Caco-2 (cell line): ENCODE measurements around the gene ZKSCAN7. TPM values are rescaled to one million over a fixed set of nuclear protein-coding genes. Genes with fewer than 3 reads are reported as not detected.

Experiments used
- BruUV-seq: library from RNA; stranded (reverse); fragments of 400-500 nt; replicated peaks from 2 replicates; lab custom pipeline; 2021; lab: Mats Ljungman, UMichigan
- CTCF ChIA-PET: fragments of 300-600 bp; sonication (Branson Sonifier 250); formaldehyde crosslinking; loops from one replicate; lab custom pipeline; 2022; ENCODE audit warnings: antibody characterized with exemption; lab: Charles Lee
- POLR2A ChIA-PET: fragments of 300-600 bp; sonication (Branson Sonifier 250); formaldehyde crosslinking; loops from one replicate; lab custom pipeline; 2022; ENCODE audit warnings: antibody characterized with exemption; lab: Charles Lee
- DNase-seq, 2 experiments: peaks; one replicate each; pipeline versions ENCODE4 v3.0.0 to v3.0.0-alpha.2; 2020 to 2022
- H3K27me3 ChIP-seq: replicated peaks from 2 replicates; pipeline ENCODE4 v1.6.0; 2011; ENCODE audit warnings: low read length; ENCODE audit not compliant: control insufficient read depth, insufficient read depth
- H3K36me3 ChIP-seq: 2 replicates; pipeline ENCODE4 v1.5.1; 2011; ENCODE audit warnings: low read length; ENCODE audit not compliant: control insufficient read depth, insufficient read depth
- H3K4me1 ChIP-seq: fragments of 250-450 bp; sonication (Bioruptor Pico); 2 replicates; pipeline ENCODE4 v1.5.1; 2020; ENCODE audit warnings: mild to moderate bottlenecking
- H3K4me3 ChIP-seq: 2 replicates; pipeline ENCODE4 v1.5.1; 2011; ENCODE audit warnings: low read depth, mild to moderate bottlenecking, control low read depth, low read length
- H3K9me3 ChIP-seq: fragments of 250-450 bp; sonication (Bioruptor Pico); 2 replicates; pipeline ENCODE4 v1.5.1; 2020; ENCODE audit warnings: mild to moderate bottlenecking, moderate library complexity
- H3K27ac Mint-ChIP-seq: one replicate; pipeline ENCODE4 v1.8.0; 2022; ENCODE audit warnings: mixed read lengths; ENCODE audit not compliant: unreplicated experiment
- H3K27me3 Mint-ChIP-seq: one replicate; pipeline ENCODE4 v1.8.0; 2022; ENCODE audit warnings: mixed read lengths; ENCODE audit not compliant: insufficient read depth, unreplicated experiment
- H3K36me3 Mint-ChIP-seq: one replicate; pipeline ENCODE4 v1.8.0; 2022; ENCODE audit warnings: mild to moderate bottlenecking, mixed read lengths; ENCODE audit not compliant: insufficient read depth, unreplicated experiment
- H3K4me1 Mint-ChIP-seq: one replicate; pipeline ENCODE4 v1.8.0; 2022; ENCODE audit warnings: low read depth, mixed read lengths; ENCODE audit not compliant: unreplicated experiment
- H3K4me3 Mint-ChIP-seq: one replicate; pipeline ENCODE4 v1.8.0; 2022; ENCODE audit warnings: mild to moderate bottlenecking, moderate library complexity, mixed read lengths; ENCODE audit not compliant: unreplicated experiment
- H3K9me3 Mint-ChIP-seq: one replicate; pipeline ENCODE4 v1.8.0; 2022; ENCODE audit warnings: mixed read lengths; ENCODE audit not compliant: unreplicated experiment
- CTCF ChIP-seq, 2 experiments: fragments of 200-600 bp in 1 of 2; IDR thresholded peaks; 1 replicate in 1 of 2; 2 replicates in 1 of 2; pipeline versions ENCODE4 v1.5.1 to v1.8.0; 2011 to 2022; ENCODE audit warnings: antibody characterized with exemption in 1 of 2, control low read depth in 1 of 2, inconsistent platforms in 1 of 2, low read depth in 1 of 2, low read length in 1 of 2, mild to moderate bottlenecking in 1 of 2, moderate library complexity in 1 of 2; ENCODE audit not compliant: insufficient read depth in 1 of 2, severe bottlenecking in 1 of 2, unreplicated experiment in 1 of 2
- intact Hi-C: fragments of 100-400 bp; cut with micrococcal nuclease; formaldehyde crosslinking; loops from one replicate; pipeline ENCODE4 v1.10.0; 2022; ENCODE audit not compliant: unreplicated experiment
- total RNA-seq: library from RNA; stranded (reverse); gene quantifications from 2 replicates; pipeline ENCODE4 v1.2.3, GENCODE V29; 2022

Gene ZKSCAN7
- total RNA-seq, 1 experiment from 2014 or later, result not detected

GRCh38 chr3:44561076-44561475 lies 6.1 kb downstream of the ZKSCAN7 start:
- Mint-ChIP-seq H3K4me3 (no peak overlapping the region), H3K9me3 (peaks cover 7% of the 10 kb centered on the region), H3K36me3 (no peaks in the 10 kb centered on the region), H3K27me3 (no peaks in the 10 kb centered on the region), H3K4me1 (no peaks in the 10 kb centered on the region), H3K27ac (no peak overlapping the region)
- CTCF ChIA-PET, result no interaction called here
- POLR2A ChIA-PET, result no interaction called here
- Histone ChIP-seq H3K4me3 (no peak overlapping the region), H3K4me1 (no peaks in the 10 kb centered on the region), H3K36me3 (no peaks in the 10 kb centered on the region), H3K9me3 (peaks cover 10% of the 10 kb centered on the region), H3K27me3 (no peaks in the 10 kb centered on the region)
- intact Hi-C loops, result no loop called here
- no peak for DNase-seq
- no peak for TF ChIP-seq CTCF (IDR thresholded peaks at IDR 0.05; ENCODE audit: insufficient read depth in 1 of 2, low read depth in 1 of 2, low read length in 1 of 2, severe bottlenecking in 1 of 2, unreplicated experiment in 1 of 2)
- no TSS peak for BruUV-seq

- no peak overlapping the region for H3K27ac Mint-ChIP-seq
- H3K4me1 ChIP-seq, result no peaks in the 10 kb centered on the region
- ChIA-PET CTCF (no interaction called here), POLR2A (no interaction called here)
- no peak overlapping the region for H3K4me3 Mint-ChIP-seq
- H3K27me3 ChIP-seq, result no peaks in the 10 kb centered on the region
- TF ChIP-seq CTCF (IDR thresholded peaks at IDR 0.05; ENCODE audit: insufficient read depth in 1 of 2, low read depth in 1 of 2, low read length in 1 of 2, severe bottlenecking in 1 of 2, unreplicated experiment in 1 of 2), result no peak
- no peaks in the 10 kb centered on the region for H3K4me1 Mint-ChIP-seq
- no peak overlapping the region for H3K4me3 ChIP-seq
- H3K9me3 Mint-ChIP-seq, result peaks cover 7% of the 10 kb centered on the region
- no peaks in the 10 kb centered on the region for H3K36me3 ChIP-seq
- DNase-seq, result no peak
- intact Hi-C loops, result no loop called here
- H3K27me3 Mint-ChIP-seq, result no peaks in the 10 kb centered on the region
- peaks cover 10% of the 10 kb centered on the region for H3K9me3 ChIP-seq
- no TSS peak for BruUV-seq
- H3K36me3 Mint-ChIP-seq, result no peaks in the 10 kb centered on the region
These were observed 7.2 kb downstream of the ZKSCAN7 start for GRCh38 chr3:44562147-44562546.

DNA sequence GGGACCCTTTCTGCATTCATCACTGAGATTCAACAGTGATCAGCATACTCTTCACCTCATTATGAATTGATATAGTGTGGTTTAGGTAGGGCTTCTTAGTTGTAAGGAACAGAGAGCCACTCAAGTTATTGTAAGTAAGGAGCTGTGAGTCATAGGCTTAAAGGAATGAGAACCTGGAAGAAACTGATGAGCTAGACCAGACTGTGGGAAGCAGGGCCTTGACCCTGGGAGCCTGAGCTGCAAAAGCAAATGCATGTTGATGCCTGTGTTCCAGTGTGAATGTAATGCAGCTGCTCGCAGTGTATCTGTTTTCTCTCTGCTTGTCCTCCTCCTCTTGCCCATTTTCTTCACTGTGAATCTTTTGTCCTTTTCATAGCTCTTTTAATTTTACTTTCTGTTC lies 13.6 kb downstream of the ZKSCAN7 start:
- Histone ChIP-seq H3K4me1 (no peaks in the 10 kb centered on the region), H3K36me3 (no peaks in the 10 kb centered on the region), H3K4me3 (no peak overlapping the region), H3K9me3 (no peaks in the 10 kb centered on the region), H3K27me3 (no peaks in the 10 kb centered on the region)
- no peak overlapping the region for H3K27ac Mint-ChIP-seq
- H3K4me3 Mint-ChIP-seq, result no peak overlapping the region
- peaks cover 40% of the 10 kb centered on the region for H3K9me3 Mint-ChIP-seq
- H3K4me1 Mint-ChIP-seq, result no peaks in the 10 kb centered on the region
- peaks cover 2% of the 10 kb centered on the region for H3K27me3 Mint-ChIP-seq
- ChIA-PET CTCF (no interaction called here), POLR2A (no interaction called here)
- intact Hi-C loops, result no loop called here
- no peak for TF ChIP-seq CTCF (IDR thresholded peaks at IDR 0.05; ENCODE audit: insufficient read depth in 1 of 2, low read depth in 1 of 2, low read length in 1 of 2, severe bottlenecking in 1 of 2, unreplicated experiment in 1 of 2)
- BruUV-seq, result no TSS peak
- DNase-seq, result no peak
- no peaks in the 10 kb centered on the region for H3K36me3 Mint-ChIP-seq
